NCI-H2171 (cell line): ENCODE measurements around the gene KRT71.

Experiments used
- DNase-seq: peaks from one replicate; lab custom pipeline; 2025; lab: John Stamatoyannopoulos, UW

KRT71 gene

GRCh38 chr12:52539083-52539820 lies 13.7 kb downstream of the KRT71 start:
- DNase-seq, result peak; percentile 81

DNA sequence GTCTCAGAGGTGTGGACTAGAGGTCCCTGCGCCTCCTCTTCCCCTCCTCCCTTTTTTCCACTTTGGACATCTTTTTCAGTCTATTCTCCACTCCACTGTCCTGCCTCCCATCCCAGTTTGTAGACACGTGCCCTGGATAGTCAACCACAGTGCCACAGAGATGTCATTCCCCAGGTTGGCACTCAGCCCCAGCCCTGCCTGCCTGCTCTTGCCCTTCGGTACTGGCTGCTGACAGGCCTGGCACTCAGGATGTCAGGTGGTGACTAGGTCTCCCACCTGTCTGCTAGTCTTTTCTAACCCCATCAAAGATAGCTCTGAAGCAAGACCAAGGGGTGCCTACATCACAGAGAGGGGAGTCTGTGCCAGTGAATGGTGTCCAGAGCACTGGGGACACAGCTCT lies 15.8 kb downstream of the KRT71 start:
- DNase-seq, result no peak

GRCh38 chr12:52535574-52535973 lies 17.4 kb downstream of the KRT71 start:
- DNase-seq, result no peak

- DNase-seq, result no peak
Measured at GRCh38 chr12:52534482-52534881, 18.5 kb downstream of the KRT71 start.

GRCh38 chr12:52533686-52534470 lies 19.1 kb downstream of the KRT71 start:
- no peak for DNase-seq

- DNase-seq, result no peak
Measured at GRCh38 chr12:52532636-52533035, 20.3 kb downstream of the KRT71 start.

DNA sequence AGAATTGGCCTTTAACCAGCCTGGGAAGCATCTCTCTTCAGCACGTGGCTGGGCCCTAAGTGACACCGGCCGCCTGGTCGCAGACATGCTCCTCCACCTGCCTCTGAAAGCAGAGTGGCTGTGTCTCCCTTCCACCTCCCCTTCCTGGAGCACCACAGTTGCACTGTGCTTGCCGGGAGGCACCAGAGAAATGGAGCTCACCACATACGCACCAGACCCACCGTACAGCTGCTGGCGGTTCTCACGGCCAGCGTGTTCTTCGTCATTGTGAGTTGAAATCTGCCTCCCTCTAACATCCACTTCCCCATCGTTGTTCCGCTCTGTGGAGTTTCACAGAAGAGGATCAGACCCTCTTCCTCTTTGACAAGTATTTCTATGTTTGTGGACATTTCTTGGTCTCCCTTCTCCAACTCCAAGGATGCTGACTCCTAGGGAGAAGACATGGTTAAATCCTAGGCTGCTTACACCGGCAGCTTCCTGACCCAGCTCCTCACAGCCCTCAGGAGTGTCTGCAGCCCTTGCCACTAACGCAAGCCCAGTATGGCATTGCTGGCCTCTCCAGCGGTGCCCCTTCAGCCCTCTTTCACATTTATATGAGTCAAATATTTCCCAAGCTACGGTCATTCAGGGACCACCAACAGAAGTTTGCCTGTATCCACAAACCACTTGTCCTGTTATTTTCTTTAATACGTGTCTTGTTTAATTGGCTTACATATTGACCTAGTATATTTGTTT lies 21.2 kb downstream of the KRT71 start:
- DNase-seq, result no peak

DNA sequence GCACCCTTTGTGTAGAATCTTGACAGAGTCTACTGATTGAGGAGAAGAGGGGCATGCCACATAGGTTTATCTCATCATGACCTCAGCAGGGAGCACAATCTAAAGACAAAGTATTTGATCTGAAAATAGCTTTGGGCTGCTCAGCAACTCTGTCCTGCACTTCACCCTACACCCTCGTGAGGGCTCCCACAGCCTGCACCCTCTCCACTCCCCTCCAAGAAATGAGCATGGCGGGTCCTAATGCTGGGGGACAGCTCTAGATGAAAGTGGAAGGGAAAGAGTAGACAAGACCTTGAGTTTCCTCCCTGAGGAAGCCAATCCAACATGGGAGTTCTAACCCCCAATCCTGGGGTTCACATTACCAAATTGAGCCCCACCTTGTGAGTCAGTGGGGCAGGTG lies 22.0 kb downstream of the KRT71 start:
- no peak for DNase-seq

GRCh38 chr12:52530366-52530765 lies 22.6 kb downstream of the KRT71 start:
- no peak for DNase-seq

GRCh38 chr12:52529846-52530245 lies 23.1 kb downstream of the KRT71 start:
- no peak for DNase-seq

GRCh38 chr12:52529417-52529816 lies 23.5 kb downstream of the KRT71 start:
- DNase-seq, result no peak

DNA sequence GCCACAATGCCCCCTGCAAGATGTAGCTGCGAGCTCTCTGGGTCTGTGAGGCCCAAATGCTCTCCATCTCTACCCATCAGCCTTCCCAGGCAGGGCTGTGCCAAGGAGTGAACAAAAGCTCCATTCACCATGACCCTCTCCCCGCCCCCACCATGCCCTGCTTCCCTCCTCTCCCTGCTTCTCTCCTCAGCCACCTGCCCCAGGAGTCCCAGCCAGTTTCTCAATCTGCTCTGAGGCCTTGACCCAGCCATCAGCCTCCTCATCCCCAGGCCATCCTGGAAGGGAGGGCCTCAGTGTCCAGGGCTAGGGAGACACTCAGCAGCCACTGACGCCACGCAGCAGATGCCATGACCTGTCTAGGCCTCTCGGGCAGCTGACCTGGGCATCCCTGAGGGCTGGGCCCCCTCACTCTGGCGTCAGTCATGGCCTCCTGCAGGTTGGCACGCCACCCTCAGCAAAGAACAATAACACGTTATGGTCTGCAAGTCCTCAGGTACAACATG lies 24.3 kb downstream of the KRT71 start:
- DNase-seq, result no peak

DNA sequence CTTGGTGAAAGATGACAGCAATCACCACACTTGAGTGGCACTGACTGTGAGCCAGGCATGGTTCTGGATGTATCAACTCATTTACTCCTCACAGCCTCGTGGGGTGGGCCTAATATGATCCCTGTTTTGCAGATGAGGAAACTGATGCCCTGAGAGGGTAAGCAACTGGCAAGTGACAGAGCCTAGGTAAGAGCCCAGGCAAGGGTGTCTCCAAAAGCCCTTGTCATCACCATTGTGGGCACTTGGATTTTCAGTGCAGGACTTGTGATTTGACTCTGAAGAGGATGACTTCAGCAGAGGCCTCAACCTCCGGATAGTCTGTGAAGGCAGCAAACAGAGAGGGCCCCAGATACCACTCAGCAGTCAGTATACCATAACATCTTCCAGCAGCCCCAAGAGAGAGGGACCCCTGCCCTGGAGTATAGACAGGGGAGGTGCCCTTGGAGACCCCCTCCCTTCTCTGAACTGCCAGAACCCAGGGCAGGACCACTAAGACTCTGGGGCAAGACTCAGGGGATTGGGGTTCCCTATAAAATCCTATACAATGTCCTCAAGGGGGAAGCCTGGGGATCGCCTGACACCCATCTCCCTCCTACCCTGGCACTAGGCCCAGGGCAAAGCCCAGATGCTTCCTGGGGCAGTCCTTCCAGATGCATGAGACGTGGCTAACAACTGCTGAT lies 25.7 kb downstream of the KRT71 start:
- DNase-seq, result no peak

DNA sequence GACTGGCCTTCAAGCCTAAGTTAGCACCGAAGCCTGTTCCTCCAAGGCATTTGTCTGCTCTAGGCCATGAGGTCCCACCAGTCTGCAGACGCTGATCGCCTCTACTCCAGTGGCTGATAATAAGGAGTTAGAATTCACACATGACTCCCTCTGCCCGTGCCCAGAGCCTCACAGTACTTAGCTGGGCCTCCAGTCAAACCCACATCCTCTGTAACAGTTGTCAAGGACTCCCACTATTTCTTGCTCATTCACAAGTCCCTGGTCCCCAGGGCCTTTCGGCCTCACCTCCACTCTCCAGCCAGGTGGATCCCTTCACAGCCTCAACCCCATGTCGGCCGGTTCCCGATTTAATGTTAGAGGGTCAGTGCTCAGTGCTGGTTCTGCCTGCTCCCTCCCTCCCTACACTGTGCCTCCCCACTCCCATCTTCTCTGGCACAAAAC lies 26.4 kb downstream of the KRT71 start:
- no peak for DNase-seq

GRCh38 chr12:52525661-52526499 lies 27.1 kb downstream of the KRT71 start:
- DNase-seq, result no peak

DNA sequence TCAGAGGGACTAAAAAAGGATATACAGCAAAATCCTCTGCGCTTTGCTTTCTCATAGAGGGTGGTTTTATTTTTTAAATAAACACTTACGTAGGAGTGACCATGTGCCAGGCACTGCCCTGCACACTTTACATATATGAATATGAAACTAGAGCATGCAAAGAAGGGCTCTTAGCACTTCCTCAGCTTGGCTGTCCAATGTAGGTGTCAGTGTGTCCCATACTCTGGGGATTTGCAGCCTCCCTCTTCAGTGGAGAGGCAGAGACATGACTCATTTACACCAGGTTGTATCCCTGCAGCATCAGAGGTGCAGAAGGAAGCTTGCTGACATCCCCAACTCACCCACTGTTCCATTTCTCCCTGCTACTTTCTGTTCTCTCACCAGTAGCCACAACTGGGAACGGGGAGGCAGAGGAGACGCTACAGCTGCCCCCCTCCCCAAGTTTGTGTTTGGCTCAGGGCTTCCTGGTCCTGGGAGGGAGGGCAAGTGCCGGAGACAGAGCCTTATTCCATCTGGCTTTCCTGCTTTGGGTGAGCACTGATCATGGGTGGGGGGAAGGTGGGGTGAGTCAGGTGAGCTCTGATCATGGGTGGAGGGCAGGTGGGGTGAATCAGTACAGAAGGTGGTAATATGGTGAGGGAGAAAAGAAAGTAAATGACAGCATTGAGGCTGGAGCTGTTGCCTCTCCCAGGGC lies 27.9 kb downstream of the KRT71 start:
- DNase-seq, result no peak

DNA sequence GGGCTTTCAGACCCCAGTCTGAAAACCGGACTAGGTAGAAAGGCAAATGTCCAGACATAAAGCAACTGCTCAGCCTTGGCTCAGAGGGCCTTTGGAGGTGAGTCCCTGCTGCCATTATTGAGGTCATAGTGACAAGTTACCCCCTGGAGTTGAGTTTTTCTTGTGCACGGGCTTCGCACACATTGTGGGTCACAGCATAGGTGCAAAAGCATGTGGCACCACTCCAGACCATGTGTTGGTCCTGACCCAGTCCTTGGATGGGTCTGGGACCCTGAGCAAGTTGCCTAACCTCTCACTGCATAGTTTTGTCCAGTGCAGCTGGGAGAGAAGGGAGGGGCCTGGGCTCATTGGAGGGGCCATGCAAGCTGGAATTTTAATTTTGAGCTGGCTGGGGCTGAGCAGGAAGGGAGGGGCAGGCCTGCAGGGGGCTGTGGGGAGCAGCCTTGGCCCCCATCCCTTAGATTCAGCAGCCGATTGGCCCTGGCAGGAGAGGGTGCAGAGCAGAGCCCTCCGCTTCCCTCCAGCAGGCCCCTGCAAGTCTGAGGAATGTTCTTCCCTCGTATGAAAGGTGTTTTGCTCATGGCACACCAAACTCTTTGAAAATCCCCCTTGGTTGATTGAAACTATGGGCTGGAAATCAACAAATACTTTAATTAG lies 28.6 kb downstream of the KRT71 start:
- no peak for DNase-seq

- DNase-seq, result no peak
Measured at GRCh38 chr12:52523824-52524223, 29.1 kb downstream of the KRT71 start.

GRCh38 chr12:52522346-52523011 lies 30.5 kb downstream of the KRT71 start:
- no peak for DNase-seq
